OCI-LY7 (cell line): ENCODE results near the gene STAT4.

Source experiments
- EZH2phosphoT487 ChIP-seq: fragments of 200-600 bp; sonication (generic); IDR thresholded peaks from 2 replicates; pipeline ENCODE4 v1.6.1; 2018; ENCODE audit warnings: low read depth, borderline replicate concordance, mild to moderate bottlenecking, mixed run types, antibody characterized with exemption, low read length, moderate library complexity, mixed read lengths
- TF ChIP-seq, protein P1 (sequence below): fragments of 200-600 bp; sonication (generic); conservative IDR thresholded peaks from 2 replicates; pipeline ENCODE4 v1.5.1; 2014; ENCODE audit warnings: mild to moderate bottlenecking, antibody characterized with exemption, low read length, moderate library complexity, mixed read lengths

DNA sequence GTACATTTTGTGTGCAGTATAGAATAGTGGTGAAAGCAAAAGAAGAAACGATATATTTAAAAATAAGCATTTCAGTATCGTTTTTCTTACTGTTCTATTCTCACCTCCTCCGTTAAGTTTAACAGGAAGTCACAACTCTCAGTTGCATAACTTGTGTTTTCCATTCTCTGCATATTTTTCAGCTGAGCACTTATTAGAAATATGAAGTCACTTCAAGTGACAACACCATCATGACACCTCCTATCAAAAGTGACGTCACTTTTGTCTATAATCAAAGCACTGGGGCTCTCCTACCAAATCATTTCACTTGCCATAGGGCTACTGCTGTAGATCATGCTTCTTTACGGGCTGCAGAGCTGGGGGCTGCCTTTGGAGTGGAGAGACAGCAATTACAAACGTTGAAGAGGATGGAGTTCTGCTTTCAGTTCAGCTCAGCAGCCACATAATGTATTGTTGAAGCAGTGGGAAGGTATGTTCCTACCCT is 36.3 kb downstream of the STAT4 start:
- TF ChIP-seq, protein P1, sequence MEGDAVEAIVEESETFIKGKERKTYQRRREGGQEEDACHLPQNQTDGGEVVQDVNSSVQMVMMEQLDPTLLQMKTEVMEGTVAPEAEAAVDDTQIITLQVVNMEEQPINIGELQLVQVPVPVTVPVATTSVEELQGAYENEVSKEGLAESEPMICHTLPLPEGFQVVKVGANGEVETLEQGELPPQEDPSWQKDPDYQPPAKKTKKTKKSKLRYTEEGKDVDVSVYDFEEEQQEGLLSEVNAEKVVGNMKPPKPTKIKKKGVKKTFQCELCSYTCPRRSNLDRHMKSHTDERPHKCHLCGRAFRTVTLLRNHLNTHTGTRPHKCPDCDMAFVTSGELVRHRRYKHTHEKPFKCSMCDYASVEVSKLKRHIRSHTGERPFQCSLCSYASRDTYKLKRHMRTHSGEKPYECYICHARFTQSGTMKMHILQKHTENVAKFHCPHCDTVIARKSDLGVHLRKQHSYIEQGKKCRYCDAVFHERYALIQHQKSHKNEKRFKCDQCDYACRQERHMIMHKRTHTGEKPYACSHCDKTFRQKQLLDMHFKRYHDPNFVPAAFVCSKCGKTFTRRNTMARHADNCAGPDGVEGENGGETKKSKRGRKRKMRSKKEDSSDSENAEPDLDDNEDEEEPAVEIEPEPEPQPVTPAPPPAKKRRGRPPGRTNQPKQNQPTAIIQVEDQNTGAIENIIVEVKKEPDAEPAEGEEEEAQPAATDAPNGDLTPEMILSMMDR, result no peak
- TF ChIP-seq EZH2phosphoT487, result no peak
